ENCODE measurements around the gene SDR42E2. TPM values are rescaled to one million over a fixed set of nuclear protein-coding genes. Genes with fewer than 3 reads are reported as not detected.
"Not testable (repeated sequence)": the region's sequence is repeated elsewhere in the genome, so short reads cannot be mapped to it uniquely, and the experiment has no call there.

The SDR42E2 gene
- total and polyA plus RNA-seq, 4 donors = 0.07 TPM; not detected in 3

DNA sequence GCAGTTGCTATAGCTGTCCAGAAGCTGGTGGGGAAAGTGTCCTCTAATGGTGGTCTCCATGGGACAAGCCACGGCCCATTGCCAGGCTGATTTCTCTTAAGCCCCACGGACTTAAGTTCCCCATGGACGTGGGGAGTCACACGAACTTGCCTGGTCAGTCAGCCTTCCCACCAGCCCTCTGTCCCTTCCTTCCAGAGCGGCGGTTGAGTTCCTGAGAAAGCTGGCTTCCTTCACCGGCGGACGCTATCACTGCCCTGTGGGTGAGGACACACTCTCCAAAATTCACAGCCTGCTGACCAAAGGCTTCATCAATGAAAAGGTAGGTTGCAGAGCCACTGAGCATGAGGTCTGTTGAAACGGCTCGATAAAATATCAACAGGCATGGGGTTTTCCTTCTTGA is 10.0 kb upstream of the SDR42E2 start:
- H3K27me3 ChIP-seq (ENCODE audit: control insufficient read depth in 4 of 4, insufficient read depth in 4 of 4, low read length in 3 of 4) = no peaks in the 10 kb centered on the region
- H3K9me3 ChIP-seq (ENCODE audit: control insufficient read depth in 4 of 4, low read length in 3 of 4) = no peaks in the 10 kb centered on the region
- H3K4me3 ChIP-seq (ENCODE audit: low read depth in 1 of 3, low read length in 3 of 3) = no peak overlapping the region
- no peak overlapping the region for H3K27ac ChIP-seq (ENCODE audit: low read depth in 1 of 2, low read length in 2 of 2)
- no peak for DNase-seq (ENCODE audit: low spot score)
- no peaks in the 10 kb centered on the region for H3K4me1 ChIP-seq (ENCODE audit: control insufficient read depth in 4 of 4, insufficient read depth in 4 of 4, low read length in 3 of 4)
- H3K9ac ChIP-seq (ENCODE audit: low read depth in 1 of 2, low read length in 2 of 2) = no peak overlapping the region
- H3K36me3 ChIP-seq (ENCODE audit: control insufficient read depth in 4 of 4, insufficient read depth in 3 of 4, low read depth in 1 of 4, low read length in 3 of 4) = no peaks in the 10 kb centered on the region
- 89% methylated on average over 11 of the region's 11 CpGs for WGBS
- TF ChIP-seq, protein P1, sequence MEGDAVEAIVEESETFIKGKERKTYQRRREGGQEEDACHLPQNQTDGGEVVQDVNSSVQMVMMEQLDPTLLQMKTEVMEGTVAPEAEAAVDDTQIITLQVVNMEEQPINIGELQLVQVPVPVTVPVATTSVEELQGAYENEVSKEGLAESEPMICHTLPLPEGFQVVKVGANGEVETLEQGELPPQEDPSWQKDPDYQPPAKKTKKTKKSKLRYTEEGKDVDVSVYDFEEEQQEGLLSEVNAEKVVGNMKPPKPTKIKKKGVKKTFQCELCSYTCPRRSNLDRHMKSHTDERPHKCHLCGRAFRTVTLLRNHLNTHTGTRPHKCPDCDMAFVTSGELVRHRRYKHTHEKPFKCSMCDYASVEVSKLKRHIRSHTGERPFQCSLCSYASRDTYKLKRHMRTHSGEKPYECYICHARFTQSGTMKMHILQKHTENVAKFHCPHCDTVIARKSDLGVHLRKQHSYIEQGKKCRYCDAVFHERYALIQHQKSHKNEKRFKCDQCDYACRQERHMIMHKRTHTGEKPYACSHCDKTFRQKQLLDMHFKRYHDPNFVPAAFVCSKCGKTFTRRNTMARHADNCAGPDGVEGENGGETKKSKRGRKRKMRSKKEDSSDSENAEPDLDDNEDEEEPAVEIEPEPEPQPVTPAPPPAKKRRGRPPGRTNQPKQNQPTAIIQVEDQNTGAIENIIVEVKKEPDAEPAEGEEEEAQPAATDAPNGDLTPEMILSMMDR (IDR thresholded peaks at IDR 0.05; ENCODE audit: low read depth, low read length, missing input control) = no peak
- TF ChIP-seq, protein P2, sequence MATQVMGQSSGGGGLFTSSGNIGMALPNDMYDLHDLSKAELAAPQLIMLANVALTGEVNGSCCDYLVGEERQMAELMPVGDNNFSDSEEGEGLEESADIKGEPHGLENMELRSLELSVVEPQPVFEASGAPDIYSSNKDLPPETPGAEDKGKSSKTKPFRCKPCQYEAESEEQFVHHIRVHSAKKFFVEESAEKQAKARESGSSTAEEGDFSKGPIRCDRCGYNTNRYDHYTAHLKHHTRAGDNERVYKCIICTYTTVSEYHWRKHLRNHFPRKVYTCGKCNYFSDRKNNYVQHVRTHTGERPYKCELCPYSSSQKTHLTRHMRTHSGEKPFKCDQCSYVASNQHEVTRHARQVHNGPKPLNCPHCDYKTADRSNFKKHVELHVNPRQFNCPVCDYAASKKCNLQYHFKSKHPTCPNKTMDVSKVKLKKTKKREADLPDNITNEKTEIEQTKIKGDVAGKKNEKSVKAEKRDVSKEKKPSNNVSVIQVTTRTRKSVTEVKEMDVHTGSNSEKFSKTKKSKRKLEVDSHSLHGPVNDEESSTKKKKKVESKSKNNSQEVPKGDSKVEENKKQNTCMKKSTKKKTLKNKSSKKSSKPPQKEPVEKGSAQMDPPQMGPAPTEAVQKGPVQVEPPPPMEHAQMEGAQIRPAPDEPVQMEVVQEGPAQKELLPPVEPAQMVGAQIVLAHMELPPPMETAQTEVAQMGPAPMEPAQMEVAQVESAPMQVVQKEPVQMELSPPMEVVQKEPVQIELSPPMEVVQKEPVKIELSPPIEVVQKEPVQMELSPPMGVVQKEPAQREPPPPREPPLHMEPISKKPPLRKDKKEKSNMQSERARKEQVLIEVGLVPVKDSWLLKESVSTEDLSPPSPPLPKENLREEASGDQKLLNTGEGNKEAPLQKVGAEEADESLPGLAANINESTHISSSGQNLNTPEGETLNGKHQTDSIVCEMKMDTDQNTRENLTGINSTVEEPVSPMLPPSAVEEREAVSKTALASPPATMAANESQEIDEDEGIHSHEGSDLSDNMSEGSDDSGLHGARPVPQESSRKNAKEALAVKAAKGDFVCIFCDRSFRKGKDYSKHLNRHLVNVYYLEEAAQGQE (IDR thresholded peaks at IDR 0.05) = no peak
- TF ChIP-seq EGR1 (IDR thresholded peaks at IDR 0.05; ENCODE audit: low read depth in 2 of 2) (no peak), YY1 (IDR thresholded peaks at IDR 0.05) (no peak), JUND (IDR thresholded peaks at IDR 0.05) (no peak), TAF1 (conservative IDR thresholded peaks at IDR 0.05) (no peak), HNF4A (conservative IDR thresholded peaks at IDR 0.05) (no peak), RXRA (IDR thresholded peaks at IDR 0.05) (no peak), HNF4G (IDR thresholded peaks at IDR 0.05) (no peak), GABPA (IDR thresholded peaks at IDR 0.05 in 1 of 2, conservative IDR thresholded peaks at IDR 0.05 in 1 of 2) (no peak), RAD21 (IDR thresholded peaks at IDR 0.05) (no peak), SP1 (IDR thresholded peaks at IDR 0.05) (no peak), NR2F2 (IDR thresholded peaks at IDR 0.05) (no peak), FOXA1 (IDR thresholded peaks at IDR 0.05) (no peak)
- TF ChIP-seq, protein P3, sequence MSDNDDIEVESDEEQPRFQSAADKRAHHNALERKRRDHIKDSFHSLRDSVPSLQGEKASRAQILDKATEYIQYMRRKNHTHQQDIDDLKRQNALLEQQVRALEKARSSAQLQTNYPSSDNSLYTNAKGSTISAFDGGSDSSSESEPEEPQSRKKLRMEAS (IDR thresholded peaks at IDR 0.05) = no peak
- TF ChIP-seq, protein P4, sequence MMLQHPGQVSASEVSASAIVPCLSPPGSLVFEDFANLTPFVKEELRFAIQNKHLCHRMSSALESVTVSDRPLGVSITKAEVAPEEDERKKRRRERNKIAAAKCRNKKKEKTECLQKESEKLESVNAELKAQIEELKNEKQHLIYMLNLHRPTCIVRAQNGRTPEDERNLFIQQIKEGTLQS (IDR thresholded peaks at IDR 0.05) = no peak

DNA sequence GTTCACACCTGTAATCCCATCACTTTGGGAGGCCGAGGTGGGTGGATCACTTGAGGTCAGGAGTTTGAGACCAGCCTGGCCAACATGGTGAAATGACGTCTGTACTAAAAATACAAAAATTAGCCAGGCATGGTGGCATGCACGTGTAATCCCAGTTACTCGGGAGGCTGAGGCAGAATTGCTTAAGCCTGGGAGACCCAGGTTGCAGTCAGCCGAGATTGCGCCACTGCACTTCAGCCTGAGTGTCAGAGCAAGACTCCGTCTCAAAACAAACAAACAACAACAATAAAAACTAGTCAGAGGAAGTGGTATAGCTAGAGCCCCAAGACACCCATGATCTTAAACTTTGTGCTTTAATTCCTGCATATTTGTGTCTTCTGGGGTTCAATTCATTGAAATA is 9.2 kb upstream of the SDR42E2 start:
- WGBS = 61% methylated on average over 7 of the region's 7 CpGs
- not testable (repeated sequence) for H3K27ac ChIP-seq (ENCODE audit: low read depth in 1 of 2, low read length in 2 of 2); DNase-seq (ENCODE audit: low spot score); H3K36me3 ChIP-seq (ENCODE audit: control insufficient read depth in 4 of 4, insufficient read depth in 3 of 4, low read depth in 1 of 4, low read length in 3 of 4); H3K9me3 ChIP-seq (ENCODE audit: control insufficient read depth in 4 of 4, low read length in 3 of 4); H3K4me1 ChIP-seq (ENCODE audit: control insufficient read depth in 4 of 4, insufficient read depth in 4 of 4, low read length in 3 of 4); H3K27me3 ChIP-seq (ENCODE audit: control insufficient read depth in 4 of 4, insufficient read depth in 4 of 4, low read length in 3 of 4); H3K4me3 ChIP-seq (ENCODE audit: low read depth in 1 of 3, low read length in 3 of 3); H3K9ac ChIP-seq (ENCODE audit: low read depth in 1 of 2, low read length in 2 of 2)
